Fibroblast of villous mesenchyme (primary cell): ENCODE measurements around the gene SGMS1. TPM values are rescaled to one million over a fixed set of nuclear protein-coding genes. Genes with fewer than 3 reads are reported as not detected.
A peak's percentile ranks its signal among the peaks of the same experiment; 100 is the strongest.
"Not testable (repeated sequence)": the region's sequence is repeated elsewhere in the genome, so short reads cannot be mapped to it uniquely, and the experiment has no call there.

Experiments used
- DNase-seq: peaks from one replicate; pipeline ENCODE4 v3.0.0-alpha.2; 2010; ENCODE audit warnings: low read depth
- H3K4me3 ChIP-seq: 2 replicates; pipeline ENCODE4 v1.5.1; 2011; ENCODE audit warnings: low read depth, mild to moderate bottlenecking, low read length
- CTCF ChIP-seq: IDR thresholded peaks from 2 replicates; pipeline ENCODE4 v1.5.1; 2012; ENCODE audit warnings: low read depth, mild to moderate bottlenecking, low read length; ENCODE audit not compliant: insufficient read depth
- total RNA-seq: library from RNA; depleted of rRNA; stranded (reverse); fragments of >200 nt; gene quantifications from 2 replicates; pipeline ENCODE4 v1.2.3, GENCODE V29; 2012

SGMS1 gene
- total RNA-seq, 1 donor: 57.9 TPM

- TF ChIP-seq CTCF: no peak
- H3K4me3 ChIP-seq: no peak overlapping the region
- DNase-seq: no peak
Measured at GRCh38 chr10:50508315-50509051, 115.3 kb downstream of the SGMS1 start.

DNA sequence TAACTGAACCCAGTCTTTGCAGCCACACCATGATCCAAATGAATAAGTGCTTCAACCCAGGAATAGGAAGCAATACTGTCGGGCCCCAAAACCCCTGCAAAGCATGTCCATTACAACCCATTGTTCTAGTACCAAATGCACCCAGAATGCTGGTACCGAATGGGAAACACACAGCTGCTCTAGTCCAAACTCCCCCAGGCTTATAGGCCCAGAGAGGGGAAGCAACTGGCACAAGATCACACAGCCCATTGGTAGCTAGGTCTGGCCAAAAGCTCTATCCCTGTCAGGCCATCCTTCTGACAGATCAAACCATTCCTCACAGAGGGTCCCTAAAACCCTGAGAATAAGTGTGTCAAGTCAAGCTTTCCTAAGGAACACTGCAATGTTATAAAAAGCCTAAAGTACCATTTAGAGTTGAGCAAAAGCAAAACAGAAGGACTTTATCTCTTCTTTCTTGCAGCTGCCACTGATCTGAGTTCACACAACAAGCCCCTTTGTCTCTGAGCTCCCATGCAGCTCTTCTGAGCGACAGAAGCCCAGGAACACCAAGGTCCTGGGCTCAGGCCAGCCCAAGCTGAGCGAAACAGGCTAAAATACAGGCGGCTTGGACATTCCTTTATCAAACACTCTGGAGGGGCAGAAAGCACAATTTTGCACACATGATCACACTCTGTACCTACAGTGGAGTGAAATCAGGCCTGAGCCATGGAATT lies 116.7 kb downstream of the SGMS1 start:
- DNase-seq: no peak
- H3K4me3 ChIP-seq: no peak overlapping the region
- no peak for TF ChIP-seq CTCF

- no peak overlapping the region for H3K4me3 ChIP-seq
- no peak for DNase-seq
- TF ChIP-seq CTCF: no peak
Measured at GRCh38 chr10:50504389-50504788, 119.4 kb downstream of the SGMS1 start.

GRCh38 chr10:50503661-50504320 lies 120.0 kb downstream of the SGMS1 start:
- no peak overlapping the region for H3K4me3 ChIP-seq
- no peak for DNase-seq
- TF ChIP-seq CTCF: no peak

DNA sequence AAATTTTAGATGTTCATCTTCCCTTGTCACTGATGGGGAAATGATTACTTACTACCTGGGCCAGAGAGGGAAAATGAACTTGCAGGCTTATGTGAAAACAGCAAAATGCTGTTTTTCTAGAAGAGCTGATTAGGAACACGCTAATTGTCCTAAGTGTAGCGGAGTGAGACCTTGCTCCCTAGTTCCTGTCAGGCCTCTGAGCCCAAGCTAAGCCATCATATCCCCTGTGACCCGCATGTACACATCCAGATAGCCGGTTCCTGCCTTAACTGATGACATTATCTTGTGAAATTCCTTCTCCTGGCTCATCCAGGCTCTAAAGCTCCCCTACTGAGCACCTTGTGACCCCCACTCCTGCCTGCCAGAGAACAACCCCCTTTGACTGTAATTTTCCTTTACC lies 120.6 kb downstream of the SGMS1 start:
- H3K4me3 ChIP-seq, DNase-seq: not testable (repeated sequence)

- TF ChIP-seq CTCF: no peak
- DNase-seq: peak; percentile 11
- H3K4me3 ChIP-seq: no peak overlapping the region
Measured at GRCh38 chr10:50501924-50502452, 121.8 kb downstream of the SGMS1 start.

DNA sequence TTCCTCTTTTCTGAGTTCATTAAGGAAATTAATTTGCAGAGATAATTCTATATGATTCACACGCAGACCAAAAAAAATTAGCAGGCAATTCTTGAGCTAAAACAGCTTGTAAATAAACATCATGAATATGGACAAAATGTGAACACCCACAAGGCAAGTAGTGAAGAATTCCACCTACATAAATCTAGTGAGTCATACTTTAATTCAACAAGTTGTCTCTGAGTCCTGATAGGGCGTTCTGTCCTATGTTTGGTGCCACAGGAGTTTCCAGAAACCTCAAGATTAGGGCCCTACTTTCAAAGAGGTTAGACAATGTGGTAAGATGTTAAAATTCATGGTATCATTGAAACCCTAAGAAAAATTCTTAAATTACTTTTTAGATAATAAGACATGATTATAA lies 122.3 kb downstream of the SGMS1 start:
- peak; percentile 42 for DNase-seq
- H3K4me3 ChIP-seq: no peak overlapping the region
- TF ChIP-seq CTCF: no peak
